Sigmoid colon (tissue), 7 donors: ENCODE data around the gene TMPRSS9. TPM values are rescaled to one million over a fixed set of nuclear protein-coding genes. Genes with fewer than 3 reads are reported as not detected.
A peak's percentile ranks its signal among the peaks of the same experiment; 100 is the strongest.

Experiments
- DNase-seq: peaks from one replicate; pipeline ENCODE4 v3.0.0-alpha.2; 2019
- H3K27ac ChIP-seq, 4 donors: fragments of 200-600 bp; sonication (generic); one replicate each; pipeline ENCODE4 v1.5.1; 2016 to 2019; ENCODE audit warnings: mild to moderate bottlenecking in 1 of 4
- H3K27me3 ChIP-seq, 3 donors: fragments of 200-600 bp; sonication (generic); one replicate each; pipeline ENCODE4 v1.5.1; 2019; ENCODE audit warnings: mild to moderate bottlenecking in 1 of 3
- H3K36me3 ChIP-seq, 4 donors: fragments of 200-600 bp; sonication (generic); one replicate each; pipeline ENCODE4 v1.5.1; 2016 to 2019
- H3K4me1 ChIP-seq, 4 donors: fragments of 200-600 bp; sonication (generic); one replicate each; pipeline ENCODE4 v1.5.1; 2017 to 2019
- H3K4me3 ChIP-seq, 4 donors: fragments of 200-600 bp; sonication (generic); one replicate each; pipeline ENCODE4 v1.5.1; 2017 to 2019; ENCODE audit warnings: mild to moderate bottlenecking in 2 of 4, moderate library complexity in 1 of 4
- H3K9me3 ChIP-seq, 4 donors: fragments of 200-600 bp in 3 of 4; sonication (generic) in 3 of 4; one replicate each; pipeline versions ENCODE4 v1.5.1 to v1.6.1; 2013 to 2019
- CTCF ChIP-seq, 4 experiments: fragments of 450-650 bp in 3 of 4; fragments of 200-600 bp in 1 of 4; IDR thresholded peaks; one replicate each; pipeline ENCODE4 v1.5.1; 2016 to 2019; ENCODE audit warnings: antibody characterized with exemption in 4 of 4, mild to moderate bottlenecking in 3 of 4, moderate library complexity in 2 of 4
- EP300 ChIP-seq, 4 donors: sonication (generic); formaldehyde crosslinking; IDR thresholded peaks; one replicate each; pipeline ENCODE4 v1.6.1; 2017; ENCODE audit warnings: antibody characterized with exemption in 4 of 4
- POLR2A ChIP-seq, 2 donors: fragments of 450-650 bp; IDR thresholded peaks; one replicate each; pipeline ENCODE4 v1.6.1; 2016; ENCODE audit warnings: antibody characterized with exemption in 2 of 2, mild to moderate bottlenecking in 2 of 2, moderate library complexity in 2 of 2
- POLR2AphosphoS5 ChIP-seq, 4 donors: sonication (generic); formaldehyde crosslinking; IDR thresholded peaks; one replicate each; pipeline ENCODE4 v1.6.1; 2017; ENCODE audit warnings: antibody characterized with exemption in 4 of 4
- WGBS, 2 donors: extraction: QIAGEN DNeasy Blood & Tissue Kit; methylation state at CpG; one replicate each; pipeline ENCODE4 v1.1.7; 2013; 5-methylcytosine and 5-hydroxymethylcytosine counted together
- intact Hi-C: fragments of 100-400 bp; cut with DNase I; formaldehyde crosslinking; loops from one replicate; pipeline ENCODE4 v1.15.1; 2023
- polyA plus RNA-seq, 3 donors: library from polyadenylated mRNA; stranded (reverse); fragments of 200-250 nt; gene quantifications; one replicate each; pipeline ENCODE4 v1.2.3, GENCODE V29; 2013
- total RNA-seq, 4 donors: library from RNA; depleted of rRNA; stranded (reverse); fragments of >200 nt; gene quantifications; one replicate each; pipeline ENCODE4 v1.1.0, GENCODE V29; 2016
- donor health status: healthy with polysubstance abuse.
- donor health status: Bipolar disorder and iron deficiency.
- donor health status: healthy.

Gene TMPRSS9
- total and polyA plus RNA-seq, 7 donors = 0.16 to 0.68 (median 0.27) TPM; not detected in 3

DNA sequence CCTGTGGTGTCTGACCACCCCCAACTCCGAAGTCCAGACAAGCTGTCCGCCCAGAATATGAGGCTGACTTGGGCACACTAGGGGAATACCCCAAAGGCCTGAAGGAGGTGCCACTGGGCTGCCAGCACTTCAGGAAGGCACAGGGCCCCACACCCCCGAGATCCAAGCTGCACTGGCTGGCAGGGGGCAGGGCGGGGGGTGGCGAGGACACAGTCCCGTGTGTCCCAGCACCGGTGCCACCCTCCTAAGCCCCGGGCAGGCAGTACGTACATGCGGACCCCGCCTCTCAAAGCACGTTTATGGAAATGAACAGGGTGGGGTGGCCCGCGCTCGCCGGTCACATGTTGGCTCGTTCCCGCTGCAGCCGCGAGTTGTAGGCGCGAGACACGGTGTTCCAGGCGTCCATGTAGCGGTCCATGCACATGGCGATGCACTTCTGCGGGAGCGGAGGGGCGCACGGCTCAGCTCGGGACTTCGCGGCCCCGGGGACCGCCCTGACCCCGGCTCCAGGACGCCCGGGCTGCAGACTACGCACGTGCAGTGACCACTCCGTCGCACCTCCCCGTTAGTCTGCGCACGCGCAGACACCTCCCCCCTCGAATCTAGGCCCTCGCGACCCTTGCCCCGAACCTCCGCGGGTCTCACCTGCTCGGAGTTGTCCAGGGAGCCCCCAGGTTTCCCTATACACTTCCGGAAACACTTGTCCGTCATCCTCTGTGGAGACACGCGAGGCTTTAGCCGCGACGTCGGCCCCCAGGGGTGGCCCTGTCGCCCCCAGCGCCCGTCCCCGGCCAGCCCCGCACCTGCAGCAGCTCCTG is 66.8 kb downstream of the TMPRSS9 start:
- WGBS, 2 donors = 2 to 4% methylated on average over 66 of the region's 66 CpGs
- Histone ChIP-seq H3K9me3 (no peaks in the 10 kb centered on the region), H3K4me1 (peaks cover 0 to 49% (median 39%) of the 10 kb centered on the region in 4 donors), H3K27ac (peak overlapping the region; percentile 94 to 98 (median 98)), H3K27me3 (no peaks in the 10 kb centered on the region), H3K4me3 (peak overlapping the region; percentile 70 to 98 (median 85)), H3K36me3 (peaks cover 0 to 20% (median 4%) of the 10 kb centered on the region in 4 donors)
- intact Hi-C loops = loop anchor here (10.0 kb wide), 1 partner anchor 358 kb away; the partner anchor contains the start of genes SGTA and THOP1
- no peak for TF ChIP-seq CTCF (IDR thresholded peaks at IDR 0.05)
- peak; percentile 79 for DNase-seq

GRCh38 chr19:2427429-2428320 is 67.6 kb downstream of the TMPRSS9 start, which contains the start of gene TIMM13:
Gene TIMM13, minus strand, starts transcription at chr19:2427586. Its CDS starts 53 bp downstream, at chr19:2427533.
- DNase-seq = peak; percentile 99
- intact Hi-C loops = loop anchor here (1.0 to 10.0 kb wide), 2 partner anchors 29 to 357 kb away; partner anchors contain the start of genes LMNB2, SGTA and THOP1
- no peaks in the 10 kb centered on the region for H3K9me3 ChIP-seq
- 0 to 1% methylated on average over 77 of the region's 77 CpGs for WGBS, 2 donors
- no peaks in the 10 kb centered on the region for H3K27me3 ChIP-seq
- H3K36me3 ChIP-seq = peaks cover 0 to 23% (median 5%) of the 10 kb centered on the region in 4 donors
- peaks cover 0 to 48% (median 39%) of the 10 kb centered on the region in 4 donors for H3K4me1 ChIP-seq
- TF ChIP-seq CTCF (IDR thresholded peaks at IDR 0.05) = no peak
- TF ChIP-seq EP300 (IDR thresholded peaks at IDR 0.05) = peak in 2 of 4 donors; percentile 15 to 18
- peak; percentile 49 to 91 (median 78) for TF ChIP-seq POLR2AphosphoS5 (IDR thresholded peaks at IDR 0.05)
- peak; percentile 16 to 60 for TF ChIP-seq POLR2A (IDR thresholded peaks at IDR 0.05)
- H3K27ac ChIP-seq = peak within 1 kb of the TSS; percentile 94 to 98 (median 98)
- peak within 1 kb of the TSS; percentile 70 to 98 (median 85) for H3K4me3 ChIP-seq

DNA sequence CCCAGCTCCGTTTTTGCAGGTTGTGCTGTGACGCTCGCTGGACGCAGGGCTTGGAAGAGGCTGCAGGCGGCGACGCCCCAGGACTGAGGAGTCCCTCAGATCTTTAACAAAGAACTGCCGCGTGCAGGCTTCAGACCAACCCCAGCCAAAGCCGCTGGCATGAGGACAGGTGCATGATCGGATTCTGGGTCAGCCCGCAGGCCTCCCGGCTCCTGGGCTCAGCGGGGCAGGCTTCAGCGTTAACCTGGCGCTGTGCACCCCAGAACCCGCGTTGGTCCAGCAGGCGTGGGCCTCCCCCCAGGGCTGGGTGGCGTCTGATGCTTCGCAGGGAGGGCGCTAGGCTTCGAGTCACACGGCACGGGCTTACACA is 68.2 kb downstream of the TMPRSS9 start:
- intact Hi-C loops = loop anchor here (1.0 to 10.0 kb wide), 2 partner anchors 28 to 356 kb away; partner anchors contain the start of genes LMNB2, SGTA and THOP1
- Histone ChIP-seq H3K36me3 (peaks cover 0 to 22% (median 5%) of the 10 kb centered on the region in 4 donors), H3K9me3 (no peaks in the 10 kb centered on the region), H3K4me1 (peaks cover 0 to 44% (median 39%) of the 10 kb centered on the region in 4 donors), H3K27me3 (no peaks in the 10 kb centered on the region), H3K27ac (peak overlapping the region; percentile 94 to 98 (median 98)), H3K4me3 (peak overlapping the region; percentile 70 to 98 (median 85))
- TF ChIP-seq POLR2AphosphoS5 (IDR thresholded peaks at IDR 0.05) (no peak), POLR2A (IDR thresholded peaks at IDR 0.05) (no peak), EP300 (IDR thresholded peaks at IDR 0.05) (no peak), CTCF (IDR thresholded peaks at IDR 0.05) (no peak)
- 25 to 43% methylated on average over 25 of the region's 25 CpGs for WGBS, 2 donors
- DNase-seq = peak; percentile 84
